K562 (cell line): ENCODE measurements around the gene ESPN.

Experiments
- HDAC2 ChIP-seq: fragments of 450-650 bp; IDR thresholded peaks from 2 replicates; pipeline ENCODE4 v1.6.1; 2016; ENCODE audit warnings: mild to moderate bottlenecking
- JUN ChIP-seq, 2 experiments: sonication (generic) in 1 of 2; formaldehyde crosslinking in 1 of 2; IDR thresholded peaks; 2 replicates each; pipeline versions ENCODE4 v1.6.1 to v1.8.0; 2012 to 2022; ENCODE audit warnings: borderline replicate concordance in 2 of 2, mild to moderate bottlenecking in 2 of 2, improper control_type of control experiment in 1 of 2, low read depth in 1 of 2, low read length in 1 of 2, missing genetic modification reagents in 1 of 2
- RAD51 ChIP-seq: fragments of 450-650 bp; IDR thresholded peaks from 2 replicates; pipeline ENCODE4 v1.7.1; 2016; ENCODE audit warnings: low read depth, mild to moderate bottlenecking, borderline replicate concordance

DNA sequence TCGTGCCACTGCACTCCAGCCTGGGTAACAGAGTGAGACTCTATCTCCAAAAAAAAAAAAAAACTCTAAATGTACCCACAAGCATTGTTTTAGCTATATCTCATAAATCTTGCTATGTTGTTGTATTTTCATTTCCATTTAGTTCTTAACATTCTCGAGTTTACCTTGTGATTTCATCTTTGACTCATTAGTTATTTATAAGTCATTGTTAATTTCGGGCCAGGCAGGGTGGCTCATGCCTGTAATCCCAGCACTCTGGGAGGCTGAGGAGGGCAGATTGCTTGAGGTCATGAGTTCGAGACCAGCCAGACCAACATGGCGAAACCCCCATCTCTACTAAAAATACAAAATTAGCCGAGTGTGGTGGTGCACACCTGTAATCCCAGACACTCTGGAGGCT lies 16.6 kb upstream of the ESPN start:
- TF ChIP-seq JUN (IDR thresholded peaks at IDR 0.05; ENCODE audit: borderline replicate concordance, low read depth, low read length) (no peak), JUN (CRISPR knock-in tag; IDR thresholded peaks at IDR 0.05; ENCODE audit: borderline replicate concordance) (no peak), RAD51 (no peak), HDAC2 (no peak)
